ENCODE measurements around the gene DENND5A.

DNA sequence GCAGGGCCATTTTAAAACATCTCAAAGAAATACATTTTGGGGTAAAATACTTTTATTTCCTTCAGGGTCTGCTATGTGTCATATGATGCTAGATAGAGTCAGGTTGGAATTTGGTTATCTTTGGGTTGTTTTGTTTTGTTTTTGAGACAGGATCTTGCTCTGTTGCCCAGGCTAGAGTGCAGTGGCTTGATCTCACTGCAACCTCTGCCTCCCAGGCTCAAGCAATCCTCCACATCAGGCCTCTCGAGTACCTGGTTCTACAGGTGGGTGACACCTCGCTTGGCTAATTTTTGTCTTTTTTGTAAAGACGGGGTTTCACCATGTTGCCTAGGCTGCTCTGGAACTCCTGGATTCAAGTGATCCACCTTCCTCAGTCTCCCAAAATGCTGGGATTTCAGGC, 17.3 kb downstream of the DENND5A start:
- TF ChIP-seq, protein P1, sequence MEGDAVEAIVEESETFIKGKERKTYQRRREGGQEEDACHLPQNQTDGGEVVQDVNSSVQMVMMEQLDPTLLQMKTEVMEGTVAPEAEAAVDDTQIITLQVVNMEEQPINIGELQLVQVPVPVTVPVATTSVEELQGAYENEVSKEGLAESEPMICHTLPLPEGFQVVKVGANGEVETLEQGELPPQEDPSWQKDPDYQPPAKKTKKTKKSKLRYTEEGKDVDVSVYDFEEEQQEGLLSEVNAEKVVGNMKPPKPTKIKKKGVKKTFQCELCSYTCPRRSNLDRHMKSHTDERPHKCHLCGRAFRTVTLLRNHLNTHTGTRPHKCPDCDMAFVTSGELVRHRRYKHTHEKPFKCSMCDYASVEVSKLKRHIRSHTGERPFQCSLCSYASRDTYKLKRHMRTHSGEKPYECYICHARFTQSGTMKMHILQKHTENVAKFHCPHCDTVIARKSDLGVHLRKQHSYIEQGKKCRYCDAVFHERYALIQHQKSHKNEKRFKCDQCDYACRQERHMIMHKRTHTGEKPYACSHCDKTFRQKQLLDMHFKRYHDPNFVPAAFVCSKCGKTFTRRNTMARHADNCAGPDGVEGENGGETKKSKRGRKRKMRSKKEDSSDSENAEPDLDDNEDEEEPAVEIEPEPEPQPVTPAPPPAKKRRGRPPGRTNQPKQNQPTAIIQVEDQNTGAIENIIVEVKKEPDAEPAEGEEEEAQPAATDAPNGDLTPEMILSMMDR (IDR thresholded peaks at IDR 0.05; ENCODE audit: low read depth, low read length, poor library complexity, severe bottlenecking): no peak
- no peak for TF ChIP-seq EZH2phosphoT487 (IDR thresholded peaks at IDR 0.05; ENCODE audit: borderline replicate concordance, low read length)

Measured in DOHH2 (cell line).